Progenitor cell of endocrine pancreas (in vitro differentiated cells): ENCODE measurements around the gene MGAT4B. TPM values are rescaled to one million over a fixed set of nuclear protein-coding genes. Genes with fewer than 3 reads are reported as not detected.
A peak's percentile ranks its signal among the peaks of the same experiment; 100 is the strongest.

Experiments used
- DNase-seq: peaks from one replicate; pipeline ENCODE4 v3.0.0; 2021; ENCODE audit warnings: low spot score; ENCODE audit not compliant: unreplicated experiment
- H3K27ac Mint-ChIP-seq: 2 replicates; pipeline ENCODE4 v1.8.0; 2021; ENCODE audit warnings: mild to moderate bottlenecking, moderate library complexity, mixed read lengths
- H3K27me3 Mint-ChIP-seq: 2 replicates; pipeline ENCODE4 v1.8.0; 2021; ENCODE audit warnings: mixed read lengths
- H3K36me3 Mint-ChIP-seq: 2 replicates; pipeline ENCODE4 v1.8.0; 2022; ENCODE audit warnings: mixed read lengths; ENCODE audit not compliant: insufficient read depth
- H3K4me1 Mint-ChIP-seq: 2 replicates; pipeline ENCODE4 v1.8.0; 2021; ENCODE audit warnings: low read depth, mixed read lengths
- H3K4me3 Mint-ChIP-seq: 2 replicates; pipeline ENCODE4 v1.8.0; 2021; ENCODE audit warnings: low read depth, mild to moderate bottlenecking, moderate library complexity, mixed read lengths
- H3K9me3 Mint-ChIP-seq: 2 replicates; pipeline ENCODE4 v1.8.0; 2021; ENCODE audit warnings: low read depth, mixed read lengths
- CTCF ChIP-seq: fragments of 200-600 bp; sonication (generic); IDR thresholded peaks from one replicate; pipeline ENCODE4 v1.5.0; 2021; ENCODE audit warnings: antibody characterized with exemption, mild to moderate bottlenecking; ENCODE audit not compliant: unreplicated experiment
- total RNA-seq: library from RNA; stranded (reverse); gene quantifications from 2 replicates; pipeline ENCODE4 v1.2.1, GENCODE V29; 2021

MGAT4B gene
- total RNA-seq, 1 donor from 2014 or later = 159 TPM

GRCh38 chr5:179766021-179766725, 40.5 kb downstream of the MGAT4B start:
- no peak for TF ChIP-seq CTCF
- no peaks in the 10 kb centered on the region for H3K9me3 Mint-ChIP-seq
- peaks cover 26% of the 10 kb centered on the region for H3K4me1 Mint-ChIP-seq
- no peak for DNase-seq
- H3K4me3 Mint-ChIP-seq = no peak overlapping the region
- H3K27ac Mint-ChIP-seq = peak overlapping the region; percentile 59
- peaks cover 23% of the 10 kb centered on the region for H3K36me3 Mint-ChIP-seq
- no peaks in the 10 kb centered on the region for H3K27me3 Mint-ChIP-seq

- no peak for TF ChIP-seq CTCF
- H3K27me3 Mint-ChIP-seq = no peaks in the 10 kb centered on the region
- H3K4me1 Mint-ChIP-seq = peaks cover 28% of the 10 kb centered on the region
- DNase-seq = no peak
- H3K36me3 Mint-ChIP-seq = peaks cover 19% of the 10 kb centered on the region
- no peak overlapping the region for H3K4me3 Mint-ChIP-seq
- H3K9me3 Mint-ChIP-seq = no peaks in the 10 kb centered on the region
- no peak overlapping the region for H3K27ac Mint-ChIP-seq
Measured at GRCh38 chr5:179765400-179765799, 41.3 kb downstream of the MGAT4B start.

- H3K4me3 Mint-ChIP-seq = no peak overlapping the region
- peaks cover 12% of the 10 kb centered on the region for H3K36me3 Mint-ChIP-seq
- no peak for TF ChIP-seq CTCF
- H3K4me1 Mint-ChIP-seq = peaks cover 40% of the 10 kb centered on the region
- peak overlapping the region; percentile 91 for H3K27ac Mint-ChIP-seq
- DNase-seq = no peak
- no peaks in the 10 kb centered on the region for H3K27me3 Mint-ChIP-seq
- no peaks in the 10 kb centered on the region for H3K9me3 Mint-ChIP-seq
Measured at GRCh38 chr5:179764056-179764455, 42.6 kb downstream of the MGAT4B start.

GRCh38 chr5:179763215-179763945, 43.3 kb downstream of the MGAT4B start:
- peak; percentile 36 for DNase-seq
- H3K36me3 Mint-ChIP-seq = peaks cover 10% of the 10 kb centered on the region
- no peaks in the 10 kb centered on the region for H3K27me3 Mint-ChIP-seq
- H3K27ac Mint-ChIP-seq = peak overlapping the region; percentile 91
- no peaks in the 10 kb centered on the region for H3K9me3 Mint-ChIP-seq
- peak; percentile 91 for TF ChIP-seq CTCF
- no peak overlapping the region for H3K4me3 Mint-ChIP-seq
- H3K4me1 Mint-ChIP-seq = peaks cover 41% of the 10 kb centered on the region

GRCh38 chr5:179762781-179763176, 43.9 kb downstream of the MGAT4B start:
- H3K4me3 Mint-ChIP-seq = no peak overlapping the region
- H3K4me1 Mint-ChIP-seq = peaks cover 41% of the 10 kb centered on the region
- no peaks in the 10 kb centered on the region for H3K9me3 Mint-ChIP-seq
- DNase-seq = no peak
- peak overlapping the region; percentile 66 for H3K27ac Mint-ChIP-seq
- no peaks in the 10 kb centered on the region for H3K27me3 Mint-ChIP-seq
- no peak for TF ChIP-seq CTCF
- peaks cover 8% of the 10 kb centered on the region for H3K36me3 Mint-ChIP-seq
